ENCODE results near the gene SYT1. TPM values are rescaled to one million over a fixed set of nuclear protein-coding genes. Genes with fewer than 3 reads are reported as not detected.

Gene SYT1
- total RNA-seq, 3 donors from 2014 or later (not counting 1 experiment from before 2014, with no cell fraction given): not detected

- Mint-ChIP-seq H3K9me3 (peaks cover 0 to 4% of the 10 kb centered on the region in 2 donors), H3K36me3 (no peaks in the 10 kb centered on the region), H3K27me3 (ENCODE audit: low read depth in 2 of 2) (no peaks in the 10 kb centered on the region), H3K4me1 (no peaks in the 10 kb centered on the region), H3K27ac (no peak overlapping the region), H3K4me3 (no peak overlapping the region)
- TF ChIP-seq CTCF (IDR thresholded peaks at IDR 0.05): no peak
- intact Hi-C loops (cut with micrococcal nuclease): no loop called here
- ATAC-seq (no peak), DNase-seq (no peak)
- H3K36me3 ChIP-seq (ENCODE audit: control insufficient read depth, insufficient read depth, low read length): no peaks in the 10 kb centered on the region
- H3K4me3 ChIP-seq (ENCODE audit: low read length): no peak overlapping the region
- H3K9me3 ChIP-seq (ENCODE audit: control insufficient read depth, insufficient read depth, low read length): no peaks in the 10 kb centered on the region
- no peaks in the 10 kb centered on the region for H3K4me1 ChIP-seq (ENCODE audit: control insufficient read depth, insufficient read depth, low read length)
- H3K27me3 ChIP-seq (ENCODE audit: control insufficient read depth, insufficient read depth, low read length): no peaks in the 10 kb centered on the region
- H3K27ac ChIP-seq (ENCODE audit: low read length): no peak overlapping the region
Measured at GRCh38 chr12:79057540-79057939, 193.0 kb downstream of the SYT1 start.

- WGBS (ENCODE audit: insufficient coverage): no CpG with 5 or more reads among the region's 1 CpG
- no peaks in the 10 kb centered on the region for H3K27me3 Mint-ChIP-seq (ENCODE audit: low read depth in 2 of 2)
- no peak overlapping the region for H3K4me3 Mint-ChIP-seq
- H3K4me1 ChIP-seq (ENCODE audit: control insufficient read depth, insufficient read depth, low read length): no peaks in the 10 kb centered on the region
- ATAC-seq (no peak), DNase-seq (no peak)
- no peak overlapping the region for H3K27ac ChIP-seq (ENCODE audit: low read length)
- no peaks in the 10 kb centered on the region for H3K36me3 ChIP-seq (ENCODE audit: control insufficient read depth, insufficient read depth, low read length)
- no peak for TF ChIP-seq CTCF (IDR thresholded peaks at IDR 0.05)
- no peak overlapping the region for H3K4me3 ChIP-seq (ENCODE audit: low read length)
- H3K9me3 ChIP-seq (ENCODE audit: control insufficient read depth, insufficient read depth, low read length): no peaks in the 10 kb centered on the region
- H3K27me3 ChIP-seq (ENCODE audit: control insufficient read depth, insufficient read depth, low read length): no peaks in the 10 kb centered on the region
- no peaks in the 10 kb centered on the region for H3K4me1 Mint-ChIP-seq
- intact Hi-C loops (cut with micrococcal nuclease): no loop called here
- no peaks in the 10 kb centered on the region for H3K36me3 Mint-ChIP-seq
- no peak overlapping the region for H3K27ac Mint-ChIP-seq
- peaks cover 0 to 4% of the 10 kb centered on the region in 2 donors for H3K9me3 Mint-ChIP-seq
Measured at GRCh38 chr12:79058342-79058741, 193.8 kb downstream of the SYT1 start.

- intact Hi-C loops (cut with micrococcal nuclease): no loop called here
- no peak overlapping the region for H3K27ac Mint-ChIP-seq
- DNase-seq (no peak), ATAC-seq (no peak)
- Histone ChIP-seq H3K36me3 (ENCODE audit: control insufficient read depth, insufficient read depth, low read length) (no peaks in the 10 kb centered on the region), H3K27me3 (ENCODE audit: control insufficient read depth, insufficient read depth, low read length) (no peaks in the 10 kb centered on the region), H3K27ac (ENCODE audit: low read length) (no peak overlapping the region), H3K4me3 (ENCODE audit: low read length) (no peak overlapping the region), H3K4me1 (ENCODE audit: control insufficient read depth, insufficient read depth, low read length) (no peaks in the 10 kb centered on the region), H3K9me3 (ENCODE audit: control insufficient read depth, insufficient read depth, low read length) (no peaks in the 10 kb centered on the region)
- H3K36me3 Mint-ChIP-seq: no peaks in the 10 kb centered on the region
- H3K4me1 Mint-ChIP-seq: no peaks in the 10 kb centered on the region
- H3K9me3 Mint-ChIP-seq: peaks cover 5 to 8% of the 10 kb centered on the region in 2 donors
- H3K27me3 Mint-ChIP-seq (ENCODE audit: low read depth in 2 of 2): no peaks in the 10 kb centered on the region
- H3K4me3 Mint-ChIP-seq: no peak overlapping the region
- no peak for TF ChIP-seq CTCF (IDR thresholded peaks at IDR 0.05)
Measured at GRCh38 chr12:79059557-79059956, 195.0 kb downstream of the SYT1 start.

GRCh38 chr12:79063258-79063657 is 198.7 kb downstream of the SYT1 start:
- H3K4me1 Mint-ChIP-seq: no peaks in the 10 kb centered on the region
- no peak overlapping the region for H3K27ac Mint-ChIP-seq
- H3K4me3 Mint-ChIP-seq: no peak overlapping the region
- TF ChIP-seq CTCF (IDR thresholded peaks at IDR 0.05): no peak
- no CpG with 5 or more reads among the region's 1 CpG for WGBS (ENCODE audit: insufficient coverage)
- intact Hi-C loops (cut with micrococcal nuclease): no loop called here
- no peaks in the 10 kb centered on the region for H3K4me1 ChIP-seq (ENCODE audit: control insufficient read depth, insufficient read depth, low read length)
- H3K9me3 ChIP-seq (ENCODE audit: control insufficient read depth, insufficient read depth, low read length): no peaks in the 10 kb centered on the region
- DNase-seq (no peak), ATAC-seq (no peak)
- H3K9me3 Mint-ChIP-seq: peaks cover 5 to 7% of the 10 kb centered on the region in 2 donors
- H3K27ac ChIP-seq (ENCODE audit: low read length): no peak overlapping the region
- no peaks in the 10 kb centered on the region for H3K36me3 Mint-ChIP-seq
- H3K36me3 ChIP-seq (ENCODE audit: control insufficient read depth, insufficient read depth, low read length): no peaks in the 10 kb centered on the region
- H3K27me3 Mint-ChIP-seq (ENCODE audit: low read depth in 2 of 2): no peaks in the 10 kb centered on the region
- no peak overlapping the region for H3K4me3 ChIP-seq (ENCODE audit: low read length)
- H3K27me3 ChIP-seq (ENCODE audit: control insufficient read depth, insufficient read depth, low read length): no peaks in the 10 kb centered on the region

All from natural killer cell (primary cell).